Body of pancreas (tissue), 4 donors: ENCODE results near the gene LCN9.

Experiments
- CTCF ChIP-seq, 7 experiments: fragments of 450-650 bp in 4 of 7; fragments of 200-600 bp in 3 of 7; sonication (generic) in 3 of 7; IDR thresholded peaks; one replicate each; pipeline ENCODE4 v1.5.1; 2016 to 2019; ENCODE audit warnings: antibody characterized with exemption in 7 of 7
- POLR2A ChIP-seq, 3 donors: fragments of 450-650 bp; IDR thresholded peaks; one replicate each; pipeline ENCODE4 v1.6.1; 2016; ENCODE audit warnings: antibody characterized with exemption in 3 of 3, mild to moderate bottlenecking in 2 of 3

- TF ChIP-seq CTCF (IDR thresholded peaks at IDR 0.05), result no peak
- no peak for TF ChIP-seq POLR2A (IDR thresholded peaks at IDR 0.05)
These were observed 45.1 kb downstream of the LCN9 start for GRCh38 chr9:135708164-135708563.
